ENCODE measurements around the gene LUC7L3. TPM values are rescaled to one million over a fixed set of nuclear protein-coding genes. Genes with fewer than 3 reads are reported as not detected.
A peak's percentile ranks its signal among the peaks of the same experiment; 100 is the strongest.

LUC7L3 gene
- total and polyA plus RNA-seq, 2 of the 13 experiments (the other 11 are each of a cell fraction or from before 2014, with no cell fraction given) = 108 to 120 TPM

DNA sequence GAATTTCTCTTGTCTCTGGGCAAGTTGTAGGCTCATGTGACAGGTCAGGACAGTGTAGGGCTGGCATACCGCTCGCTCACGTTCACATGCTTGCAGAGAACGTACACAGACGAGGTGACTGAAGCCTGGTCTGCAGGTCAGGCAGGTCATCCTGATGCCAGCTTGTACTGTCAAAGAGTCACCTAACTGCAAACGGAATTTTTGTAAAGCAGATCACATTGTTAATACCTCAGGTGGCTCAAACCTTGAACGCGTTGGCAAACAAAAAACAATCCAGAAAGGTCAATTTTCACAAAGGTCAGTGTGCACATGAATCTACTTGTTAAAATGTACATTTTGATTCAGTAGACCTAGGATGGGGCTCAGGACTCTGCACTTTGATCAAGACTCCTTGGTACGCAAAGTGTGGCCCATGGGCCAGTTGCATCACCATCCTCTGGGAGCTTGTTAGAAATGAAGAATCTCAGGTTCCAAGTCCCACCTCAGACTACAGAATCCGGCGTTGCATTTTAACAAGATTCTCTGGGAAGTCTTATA is 40.3 kb upstream of the LUC7L3 start (continued):
- TF ChIP-seq ZGPAT (CRISPR knock-in tag; IDR thresholded peaks at IDR 0.05) (peak; percentile 53; the same call in 1 of the 2 replicates), ZNF382 (CRISPR knock-in tag; IDR thresholded peaks at IDR 0.05; ENCODE audit: borderline replicate concordance) (no peak), SP2 (CRISPR knock-in tag; IDR thresholded peaks at IDR 0.05) (no peak), TEAD3 (CRISPR knock-in tag; optimal IDR thresholded peaks at IDR 0.05; ENCODE audit: borderline replicate concordance) (peak; percentile 80), BHLHE40 (IDR thresholded peaks at IDR 0.05; ENCODE audit: low read length) (peak; percentile 61), ZNF713 (CRISPR knock-in tag; IDR thresholded peaks at IDR 0.05) (no peak), ZNF720 (CRISPR knock-in tag; IDR thresholded peaks at IDR 0.05) (no peak), FOXM1 (CRISPR knock-in tag; IDR thresholded peaks at IDR 0.05) (no peak), ZNF207 (IDR thresholded peaks at IDR 0.05; ENCODE audit: borderline replicate concordance) (no peak), ZNF121 (CRISPR knock-in tag; IDR thresholded peaks at IDR 0.05) (no peak), ZNF562 (CRISPR knock-in tag; IDR thresholded peaks at IDR 0.05; ENCODE audit: borderline replicate concordance) (no peak), MIER2 (CRISPR knock-in tag; IDR thresholded peaks at IDR 0.05) (no peak), ZNF160 (CRISPR knock-in tag; IDR thresholded peaks at IDR 0.05) (no peak), ZNF460 (CRISPR knock-in tag; IDR thresholded peaks at IDR 0.05; ENCODE audit: borderline replicate concordance) (no peak), MEF2D (CRISPR knock-in tag; IDR thresholded peaks at IDR 0.05) (no peak), MZF1 (CRISPR knock-in tag; IDR thresholded peaks at IDR 0.05; ENCODE audit: borderline replicate concordance) (no peak)
- TF ChIP-seq, protein P1, sequence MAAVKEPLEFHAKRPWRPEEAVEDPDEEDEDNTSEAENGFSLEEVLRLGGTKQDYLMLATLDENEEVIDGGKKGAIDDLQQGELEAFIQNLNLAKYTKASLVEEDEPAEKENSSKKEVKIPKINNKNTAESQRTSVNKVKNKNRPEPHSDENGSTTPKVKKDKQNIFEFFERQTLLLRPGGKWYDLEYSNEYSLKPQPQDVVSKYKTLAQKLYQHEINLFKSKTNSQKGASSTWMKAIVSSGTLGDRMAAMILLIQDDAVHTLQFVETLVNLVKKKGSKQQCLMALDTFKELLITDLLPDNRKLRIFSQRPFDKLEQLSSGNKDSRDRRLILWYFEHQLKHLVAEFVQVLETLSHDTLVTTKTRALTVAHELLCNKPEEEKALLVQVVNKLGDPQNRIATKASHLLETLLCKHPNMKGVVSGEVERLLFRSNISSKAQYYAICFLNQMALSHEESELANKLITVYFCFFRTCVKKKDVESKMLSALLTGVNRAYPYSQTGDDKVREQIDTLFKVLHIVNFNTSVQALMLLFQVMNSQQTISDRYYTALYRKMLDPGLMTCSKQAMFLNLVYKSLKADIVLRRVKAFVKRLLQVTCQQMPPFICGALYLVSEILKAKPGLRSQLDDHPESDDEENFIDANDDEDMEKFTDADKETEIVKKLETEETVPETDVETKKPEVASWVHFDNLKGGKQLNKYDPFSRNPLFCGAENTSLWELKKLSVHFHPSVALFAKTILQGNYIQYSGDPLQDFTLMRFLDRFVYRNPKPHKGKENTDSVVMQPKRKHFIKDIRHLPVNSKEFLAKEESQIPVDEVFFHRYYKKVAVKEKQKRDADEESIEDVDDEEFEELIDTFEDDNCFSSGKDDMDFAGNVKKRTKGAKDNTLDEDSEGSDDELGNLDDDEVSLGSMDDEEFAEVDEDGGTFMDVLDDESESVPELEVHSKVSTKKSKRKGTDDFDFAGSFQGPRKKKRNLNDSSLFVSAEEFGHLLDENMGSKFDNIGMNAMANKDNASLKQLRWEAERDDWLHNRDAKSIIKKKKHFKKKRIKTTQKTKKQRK (IDR thresholded peaks at IDR 0.05; ENCODE audit: low read length) = no peak
- TF ChIP-seq, protein P2, sequence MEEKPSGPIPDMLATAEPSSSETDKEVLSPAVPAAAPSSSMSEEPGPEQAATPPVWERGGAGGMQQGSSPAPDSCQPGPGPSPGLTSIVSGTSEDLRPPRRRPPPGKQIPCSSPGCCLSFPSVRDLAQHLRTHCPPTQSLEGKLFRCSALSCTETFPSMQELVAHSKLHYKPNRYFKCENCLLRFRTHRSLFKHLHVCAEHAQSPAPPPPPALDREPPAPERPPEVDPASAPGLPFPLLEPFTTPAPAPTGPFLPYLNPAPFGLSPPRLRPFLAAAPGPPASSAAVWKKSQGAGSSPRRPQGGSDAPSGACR (CRISPR knock-in tag; IDR thresholded peaks at IDR 0.05) = 0 out of 2 replicates have a peak, but pooled peaks have one; percentile 30
- TF ChIP-seq, protein P3, sequence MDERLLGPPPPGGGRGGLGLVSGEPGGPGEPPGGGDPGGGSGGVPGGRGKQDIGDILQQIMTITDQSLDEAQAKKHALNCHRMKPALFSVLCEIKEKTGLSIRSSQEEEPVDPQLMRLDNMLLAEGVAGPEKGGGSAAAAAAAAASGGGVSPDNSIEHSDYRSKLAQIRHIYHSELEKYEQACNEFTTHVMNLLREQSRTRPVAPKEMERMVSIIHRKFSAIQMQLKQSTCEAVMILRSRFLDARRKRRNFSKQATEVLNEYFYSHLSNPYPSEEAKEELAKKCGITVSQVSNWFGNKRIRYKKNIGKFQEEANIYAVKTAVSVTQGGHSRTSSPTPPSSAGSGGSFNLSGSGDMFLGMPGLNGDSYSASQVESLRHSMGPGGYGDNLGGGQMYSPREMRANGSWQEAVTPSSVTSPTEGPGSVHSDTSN (CRISPR knock-in tag; IDR thresholded peaks at IDR 0.05) = no peak
- TF ChIP-seq, protein P4, sequence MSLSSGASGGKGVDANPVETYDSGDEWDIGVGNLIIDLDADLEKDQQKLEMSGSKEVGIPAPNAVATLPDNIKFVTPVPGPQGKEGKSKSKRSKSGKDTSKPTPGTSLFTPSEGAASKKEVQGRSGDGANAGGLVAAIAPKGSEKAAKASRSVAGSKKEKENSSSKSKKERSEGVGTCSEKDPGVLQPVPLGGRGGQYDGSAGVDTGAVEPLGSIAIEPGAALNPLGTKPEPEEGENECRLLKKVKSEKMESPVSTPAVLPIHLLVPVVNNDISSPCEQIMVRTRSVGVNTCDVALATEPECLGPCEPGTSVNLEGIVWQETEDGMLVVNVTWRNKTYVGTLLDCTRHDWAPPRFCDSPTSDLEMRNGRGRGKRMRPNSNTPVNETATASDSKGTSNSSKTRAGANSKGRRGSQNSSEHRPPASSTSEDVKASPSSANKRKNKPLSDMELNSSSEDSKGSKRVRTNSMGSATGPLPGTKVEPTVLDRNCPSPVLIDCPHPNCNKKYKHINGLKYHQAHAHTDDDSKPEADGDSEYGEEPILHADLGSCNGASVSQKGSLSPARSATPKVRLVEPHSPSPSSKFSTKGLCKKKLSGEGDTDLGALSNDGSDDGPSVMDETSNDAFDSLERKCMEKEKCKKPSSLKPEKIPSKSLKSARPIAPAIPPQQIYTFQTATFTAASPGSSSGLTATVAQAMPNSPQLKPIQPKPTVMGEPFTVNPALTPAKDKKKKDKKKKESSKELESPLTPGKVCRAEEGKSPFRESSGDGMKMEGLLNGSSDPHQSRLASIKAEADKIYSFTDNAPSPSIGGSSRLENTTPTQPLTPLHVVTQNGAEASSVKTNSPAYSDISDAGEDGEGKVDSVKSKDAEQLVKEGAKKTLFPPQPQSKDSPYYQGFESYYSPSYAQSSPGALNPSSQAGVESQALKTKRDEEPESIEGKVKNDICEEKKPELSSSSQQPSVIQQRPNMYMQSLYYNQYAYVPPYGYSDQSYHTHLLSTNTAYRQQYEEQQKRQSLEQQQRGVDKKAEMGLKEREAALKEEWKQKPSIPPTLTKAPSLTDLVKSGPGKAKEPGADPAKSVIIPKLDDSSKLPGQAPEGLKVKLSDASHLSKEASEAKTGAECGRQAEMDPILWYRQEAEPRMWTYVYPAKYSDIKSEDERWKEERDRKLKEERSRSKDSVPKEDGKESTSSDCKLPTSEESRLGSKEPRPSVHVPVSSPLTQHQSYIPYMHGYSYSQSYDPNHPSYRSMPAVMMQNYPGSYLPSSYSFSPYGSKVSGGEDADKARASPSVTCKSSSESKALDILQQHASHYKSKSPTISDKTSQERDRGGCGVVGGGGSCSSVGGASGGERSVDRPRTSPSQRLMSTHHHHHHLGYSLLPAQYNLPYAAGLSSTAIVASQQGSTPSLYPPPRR (CRISPR knock-in tag; IDR thresholded peaks at IDR 0.05; ENCODE audit: borderline replicate concordance) = peak; percentile 60; the same call in 1 of the 2 replicates
